Fibroblast of lung (primary cell): ENCODE measurements around the gene LOXHD1. TPM values are rescaled to one million over a fixed set of nuclear protein-coding genes. Genes with fewer than 3 reads are reported as not detected.

Source experiments
- DNase-seq, 2 donors: peaks; one replicate each; pipeline versions ENCODE4 v3.0.0 to v3.0.0-alpha.2; 2010; ENCODE audit warnings: low read depth in 2 of 2
- H2AFZ ChIP-seq: 2 replicates; pipeline ENCODE4 v1.5.1; 2012; ENCODE audit warnings: low read length, control low read depth, inconsistent platforms
- H3K27ac ChIP-seq: 2 replicates; pipeline ENCODE4 v1.5.1; 2011; ENCODE audit warnings: low read length, control low read depth; ENCODE audit not compliant: insufficient read depth
- H3K27me3 ChIP-seq: 2 replicates; pipeline ENCODE4 v1.5.1; 2011; ENCODE audit warnings: mild to moderate bottlenecking, low read length; ENCODE audit not compliant: control insufficient read depth, insufficient read depth
- H3K36me3 ChIP-seq: 2 replicates; pipeline ENCODE4 v1.5.1; 2011; ENCODE audit warnings: low read length; ENCODE audit not compliant: control insufficient read depth, insufficient read depth
- H3K4me1 ChIP-seq: 2 replicates; pipeline ENCODE4 v1.5.1; 2011; ENCODE audit warnings: low read length; ENCODE audit not compliant: control insufficient read depth, insufficient read depth; ENCODE audit errors: extremely low read depth
- H3K4me2 ChIP-seq: 2 replicates; pipeline ENCODE4 v1.5.1; 2011; ENCODE audit warnings: low read length, control low read depth; ENCODE audit not compliant: insufficient read depth; ENCODE audit errors: extremely low read depth
- H3K4me3 ChIP-seq, 4 experiments: fragments of 200-600 bp in 1 of 4; sonication (generic) in 1 of 4; replicated peaks in 1 of 4; 2 replicates each; pipeline ENCODE4 v1.5.1; 2011 to 2016; ENCODE audit warnings: low read length in 4 of 4, low read depth in 3 of 4, mild to moderate bottlenecking in 3 of 4, control low read depth in 2 of 4, inconsistent platforms in 1 of 4, mixed read lengths in 1 of 4; ENCODE audit not compliant: insufficient read depth in 1 of 4; ENCODE audit errors: control extremely low read depth in 1 of 4
- H3K79me2 ChIP-seq: 2 replicates; pipeline ENCODE4 v1.5.1; 2012; ENCODE audit warnings: mild to moderate bottlenecking, low read length, inconsistent platforms; ENCODE audit not compliant: control insufficient read depth, insufficient read depth
- H3K9ac ChIP-seq: 2 replicates; pipeline ENCODE4 v1.5.1; 2011; ENCODE audit warnings: mild to moderate bottlenecking, low read length, control low read depth; ENCODE audit not compliant: insufficient read depth
- H3K9me3 ChIP-seq: 2 replicates; pipeline ENCODE4 v1.5.1; 2012; ENCODE audit warnings: low read depth, low read length; ENCODE audit not compliant: control insufficient read depth, insufficient read depth
- H4K20me1 ChIP-seq: 2 replicates; pipeline ENCODE4 v1.5.1; 2011; ENCODE audit warnings: low read length; ENCODE audit not compliant: control insufficient read depth, insufficient read depth; ENCODE audit errors: extremely low read depth
- CTCF ChIP-seq, 2 donors: IDR thresholded peaks in 1 of 2; conservative IDR thresholded peaks in 1 of 2; 1 replicate in 1 of 2; 2 replicates in 1 of 2; pipeline ENCODE4 v1.5.1; 2011 to 2012; ENCODE audit warnings: low read length in 2 of 2, control low read depth in 1 of 2, inconsistent platforms in 1 of 2, low read depth in 1 of 2, mild to moderate bottlenecking in 1 of 2
- EZH2 ChIP-seq: IDR thresholded peaks from 2 replicates; pipeline ENCODE4 v1.5.1; 2012; ENCODE audit warnings: low read length, control low read depth, mild to moderate bottlenecking; ENCODE audit errors: missing control alignments
- polyA plus RNA-seq, 2 donors: library from polyadenylated mRNA; depleted of rRNA in 1 of 2; stranded (reverse) in 1 of 2; unstranded in 1 of 2; fragments of >200 nt; gene quantifications; 2 replicates each; pipeline ENCODE4 v1.2.1, GENCODE V29; 2011 to 2012; ENCODE audit warnings: missing spikeins in 1 of 2
- total RNA-seq: library from RNA; depleted of rRNA; stranded (reverse); fragments of >200 nt; gene quantifications from 2 replicates; pipeline ENCODE4 v1.2.1, GENCODE V29; 2014

LOXHD1 gene
- total and polyA plus RNA-seq, 2 donors (not counting 1 experiment from before 2014, with no cell fraction given), result not detected

GRCh38 chr18:46428368-46428767, 228.7 kb downstream of the LOXHD1 start:
- Histone ChIP-seq H3K27me3 (no peaks in the 10 kb centered on the region), H4K20me1 (no peaks in the 10 kb centered on the region), H3K36me3 (no peaks in the 10 kb centered on the region)

GRCh38 chr18:46427216-46427995, 229.6 kb downstream of the LOXHD1 start:
- Histone ChIP-seq H3K36me3 (no peaks in the 10 kb centered on the region), H2AFZ (no peak overlapping the region), H4K20me1 (no peaks in the 10 kb centered on the region), H3K27me3 (no peaks in the 10 kb centered on the region), H3K79me2 (no peaks in the 10 kb centered on the region), H3K4me3 (no peak overlapping the region), H3K4me2 (no peak overlapping the region), H3K9me3 (no peaks in the 10 kb centered on the region), H3K4me1 (no peaks in the 10 kb centered on the region), H3K9ac (no peak overlapping the region), H3K27ac (no peak overlapping the region)
- DNase-seq, result no peak
- TF ChIP-seq CTCF (conservative IDR thresholded peaks at IDR 0.05 in 1 of 2, IDR thresholded peaks at IDR 0.05 in 1 of 2; ENCODE audit: low read depth in 1 of 2, low read length in 2 of 2), result no peak
- TF ChIP-seq EZH2, result no peak

More at GRCh38 chr18:46428368-46428767, 228.7 kb downstream of the LOXHD1 start:
- no peak overlapping the region for H3K9ac ChIP-seq
- DNase-seq, result no peak
- no peak overlapping the region for H2AFZ ChIP-seq
- H3K27ac ChIP-seq, result no peak overlapping the region
- H3K79me2 ChIP-seq, result no peaks in the 10 kb centered on the region
- no peak overlapping the region for H3K4me2 ChIP-seq
- TF ChIP-seq CTCF (conservative IDR thresholded peaks at IDR 0.05 in 1 of 2, IDR thresholded peaks at IDR 0.05 in 1 of 2; ENCODE audit: low read depth in 1 of 2, low read length in 2 of 2) (no peak), EZH2 (no peak)
- no peaks in the 10 kb centered on the region for H3K9me3 ChIP-seq
- H3K4me3 ChIP-seq, result no peak overlapping the region
- no peaks in the 10 kb centered on the region for H3K4me1 ChIP-seq

Other genes starting within 250 kb of the LOXHD1 start
- under 0.01 TPM in 2 replicates for gene ST8SIA5, start 99.8 kb upstream of the LOXHD1 start, total RNA-seq
- gene ST8SIA5, start 99.8 kb upstream of the LOXHD1 start, polyA plus RNA-seq, result 0.01 and 0.20 TPM in 2 replicates